ENCODE measurements around the gene SIN3B. TPM values are rescaled to one million over a fixed set of nuclear protein-coding genes. Genes with fewer than 3 reads are reported as not detected.

SIN3B gene
- total RNA-seq, 4 donors from 2014 or later, result 25.3 to 53.9 (median 36.1) TPM

GRCh38 chr19:16904599-16904998, 75.4 kb downstream of the SIN3B start:
- peaks cover 0 to 26% (median 0%) of the 10 kb centered on the region in 4 donors for H3K27me3 ChIP-seq
- H3K9me3 ChIP-seq, result no peaks in the 10 kb centered on the region
- DNase-seq (ENCODE audit: extremely low spot score), result no peak
- H3K36me3 ChIP-seq, result peaks cover 0 to 27% (median 0%) of the 10 kb centered on the region in 4 donors
- no peaks in the 10 kb centered on the region for H3K4me1 ChIP-seq
- 97% methylated on average over 4 of the region's 5 CpGs for WGBS
- intact Hi-C loops (cut with DNase I), result no loop called here
- TF ChIP-seq CTCF (IDR thresholded peaks at IDR 0.05) (no peak), POLR2AphosphoS5 (IDR thresholded peaks at IDR 0.05) (no peak), EP300 (IDR thresholded peaks at IDR 0.05) (no peak), POLR2A (IDR thresholded peaks at IDR 0.05; ENCODE audit: low read depth) (no peak)
- no peak overlapping the region for H3K4me3 ChIP-seq
- no peak overlapping the region for H3K27ac ChIP-seq (replicated peaks in 1 of 4)

- TF ChIP-seq POLR2AphosphoS5 (IDR thresholded peaks at IDR 0.05), result no peak
- TF ChIP-seq EP300 (IDR thresholded peaks at IDR 0.05), result no peak
- no peak for TF ChIP-seq POLR2A (IDR thresholded peaks at IDR 0.05; ENCODE audit: low read depth)
- TF ChIP-seq CTCF (IDR thresholded peaks at IDR 0.05), result no peak
- 87% methylated on average over 7 of the region's 12 CpGs for WGBS
Measured at GRCh38 chr19:16908759-16909158, 79.6 kb downstream of the SIN3B start.

GRCh38 chr19:16911046-16911445, 81.8 kb downstream of the SIN3B start:
- peaks cover 0 to 36% (median 27%) of the 10 kb centered on the region in 4 donors for H3K9me3 ChIP-seq
- intact Hi-C loops (cut with DNase I), result no loop called here
- no peak for DNase-seq (ENCODE audit: extremely low spot score)

More at GRCh38 chr19:16908759-16909158, 79.6 kb downstream of the SIN3B start:
- peaks cover 0 to 13% (median 0%) of the 10 kb centered on the region in 4 donors for H3K27me3 ChIP-seq
- intact Hi-C loops (cut with DNase I), result no loop called here
- no peak overlapping the region for H3K4me3 ChIP-seq
- no peak overlapping the region for H3K27ac ChIP-seq (replicated peaks in 1 of 4)
- H3K9me3 ChIP-seq, result peaks cover 0 to 18% (median 12%) of the 10 kb centered on the region in 4 donors
- H3K36me3 ChIP-seq, result peaks cover 0 to 15% (median 0%) of the 10 kb centered on the region in 4 donors
- no peak for DNase-seq (ENCODE audit: extremely low spot score)
- no peaks in the 10 kb centered on the region for H3K4me1 ChIP-seq

GRCh38 chr19:16912780-16913179, 83.6 kb downstream of the SIN3B start:
- 87% methylated on average over 4 of the region's 4 CpGs for WGBS
- DNase-seq (ENCODE audit: extremely low spot score), result no peak
- TF ChIP-seq EP300 (IDR thresholded peaks at IDR 0.05) (no peak), CTCF (IDR thresholded peaks at IDR 0.05) (no peak)
- Histone ChIP-seq H3K27me3 (peaks cover 0 to 6% (median 0%) of the 10 kb centered on the region in 4 donors), H3K9me3 (peaks cover 0 to 36% (median 27%) of the 10 kb centered on the region in 4 donors), H3K4me1 (no peaks in the 10 kb centered on the region), H3K4me3 (no peak overlapping the region), H3K36me3 (peaks cover 0 to 13% (median 0%) of the 10 kb centered on the region in 4 donors), H3K27ac (replicated peaks in 1 of 4) (no peak overlapping the region)
- intact Hi-C loops (cut with DNase I), result no loop called here

More at GRCh38 chr19:16911046-16911445, 81.8 kb downstream of the SIN3B start:
- 90% methylated on average over 7 of the region's 7 CpGs for WGBS
- TF ChIP-seq EP300 (IDR thresholded peaks at IDR 0.05) (no peak), POLR2A (IDR thresholded peaks at IDR 0.05; ENCODE audit: low read depth) (no peak), POLR2AphosphoS5 (IDR thresholded peaks at IDR 0.05) (no peak), CTCF (IDR thresholded peaks at IDR 0.05) (no peak)
- H3K27ac ChIP-seq (replicated peaks in 1 of 4), result no peak overlapping the region
- H3K4me1 ChIP-seq, result no peaks in the 10 kb centered on the region
- no peak overlapping the region for H3K4me3 ChIP-seq
- peaks cover 0 to 6% (median 0%) of the 10 kb centered on the region in 4 donors for H3K27me3 ChIP-seq
- peaks cover 0 to 18% (median 0%) of the 10 kb centered on the region in 4 donors for H3K36me3 ChIP-seq

- Histone ChIP-seq H3K9me3 (peaks cover 0 to 44% (median 33%) of the 10 kb centered on the region in 4 donors), H3K4me3 (no peak overlapping the region), H3K36me3 (peaks cover 0 to 15% (median 0%) of the 10 kb centered on the region in 4 donors), H3K27me3 (peaks cover 0 to 6% (median 0%) of the 10 kb centered on the region in 4 donors), H3K27ac (replicated peaks in 1 of 4) (no peak overlapping the region), H3K4me1 (no peaks in the 10 kb centered on the region)
- 91% methylated on average over 7 of the region's 11 CpGs for WGBS
- DNase-seq (ENCODE audit: extremely low spot score), result no peak
- TF ChIP-seq POLR2AphosphoS5 (IDR thresholded peaks at IDR 0.05) (no peak), POLR2A (IDR thresholded peaks at IDR 0.05; ENCODE audit: low read depth) (no peak), EP300 (IDR thresholded peaks at IDR 0.05) (no peak), CTCF (IDR thresholded peaks at IDR 0.05) (no peak)
- intact Hi-C loops (cut with DNase I), result no loop called here
Measured at GRCh38 chr19:16914421-16914820, 85.2 kb downstream of the SIN3B start.

All from esophagus muscularis mucosa (tissue), 4 donors.